HepG2 (cell line): ENCODE data around the gene CYP4F12. TPM values are rescaled to one million over a fixed set of nuclear protein-coding genes. Genes with fewer than 3 reads are reported as not detected.

Source experiments
- BRD4 ChIP-seq: sonication (generic); formaldehyde crosslinking; IDR thresholded peaks from 2 replicates; pipeline ENCODE4 v1.4.0; 2020; ENCODE audit warnings: missing genetic modification reagents
- CHD2 ChIP-seq: IDR thresholded peaks from 2 replicates; pipeline ENCODE4 v1.6.1; 2011; ENCODE audit warnings: low read depth, low read length, improper control_type of control experiment
- HNRNPUL1 ChIP-seq: fragments of 200-400 bp; formaldehyde crosslinking; IDR thresholded peaks from 2 replicates; pipeline ENCODE4 v1.6.1; 2017; ENCODE audit warnings: low read depth, mild to moderate bottlenecking, low read length, moderate library complexity
- KDM4B ChIP-seq: sonication (generic); formaldehyde crosslinking; IDR thresholded peaks from 2 replicates; pipeline ENCODE4 v1.4.0; 2020; ENCODE audit warnings: missing genetic modification reagents
- KLF15 ChIP-seq: sonication (generic); formaldehyde crosslinking; IDR thresholded peaks from 2 replicates; pipeline ENCODE4 v1.8.1; 2023; ENCODE audit warnings: borderline replicate concordance, mild to moderate bottlenecking, inconsistent platforms, missing genetic modification reagents, mixed read lengths
- PRPF4 ChIP-seq: fragments of 200-400 bp; formaldehyde crosslinking; IDR thresholded peaks from 2 replicates; pipeline ENCODE4 v1.6.1; 2016; ENCODE audit warnings: low read length, low read depth; ENCODE audit not compliant: poor library complexity, severe bottlenecking
- SP4 ChIP-seq: sonication (generic); formaldehyde crosslinking; IDR thresholded peaks from 2 replicates; pipeline ENCODE4 v1.8.1; 2023; ENCODE audit warnings: mild to moderate bottlenecking, missing genetic modification reagents
- SRSF9 ChIP-seq: fragments of 200-400 bp; formaldehyde crosslinking; IDR thresholded peaks from 2 replicates; pipeline ENCODE4 v1.6.1; 2018; ENCODE audit warnings: borderline replicate concordance, mild to moderate bottlenecking, low read depth, low read length; ENCODE audit not compliant: insufficient read depth, poor library complexity, severe bottlenecking
- SYNCRIP ChIP-seq: fragments of 200-400 bp; formaldehyde crosslinking; IDR thresholded peaks from 2 replicates; pipeline ENCODE4 v1.6.1; 2018; ENCODE audit warnings: mild to moderate bottlenecking, low read depth, low read length; ENCODE audit not compliant: insufficient read depth
- TRIM24 ChIP-seq: sonication (generic); formaldehyde crosslinking; IDR thresholded peaks from 2 replicates; pipeline ENCODE4 v1.8.0; 2022; ENCODE audit warnings: mild to moderate bottlenecking, missing genetic modification reagents
- ZNF12 ChIP-seq: sonication (generic); formaldehyde crosslinking; IDR thresholded peaks from 2 replicates; pipeline ENCODE4 v1.5.0; 2020; ENCODE audit warnings: missing genetic modification reagents
- ZNF124 ChIP-seq: sonication (generic); formaldehyde crosslinking; IDR thresholded peaks from 2 replicates; pipeline ENCODE4 v1.4.0; 2020; ENCODE audit warnings: missing genetic modification reagents
- ZNF232 ChIP-seq: sonication (generic); formaldehyde crosslinking; IDR thresholded peaks from 2 replicates; pipeline ENCODE4 v1.4.0; 2020; ENCODE audit warnings: missing genetic modification reagents, borderline replicate concordance
- ZNF550 ChIP-seq: sonication (generic); formaldehyde crosslinking; IDR thresholded peaks from 2 replicates; pipeline ENCODE4 v1.4.0; 2020; ENCODE audit warnings: mild to moderate bottlenecking, missing genetic modification reagents, borderline replicate concordance
- ZNF577 ChIP-seq: sonication (generic); formaldehyde crosslinking; IDR thresholded peaks from 2 replicates; pipeline ENCODE4 v1.4.0; 2020; ENCODE audit warnings: mild to moderate bottlenecking, low read depth, missing genetic modification reagents, borderline replicate concordance
- ZNF720 ChIP-seq: sonication (generic); formaldehyde crosslinking; IDR thresholded peaks from 2 replicates; pipeline ENCODE4 v1.4.0; 2020; ENCODE audit warnings: missing genetic modification reagents
- ZNF768 ChIP-seq: sonication (generic); formaldehyde crosslinking; IDR thresholded peaks from 2 replicates; pipeline ENCODE4 v1.4.0; 2020; ENCODE audit warnings: missing genetic modification reagents
- ZNF772 ChIP-seq: sonication (generic); formaldehyde crosslinking; IDR thresholded peaks from 2 replicates; pipeline ENCODE4 v1.5.0; 2020; ENCODE audit warnings: mild to moderate bottlenecking, missing genetic modification reagents
- ZNF850 ChIP-seq: sonication (generic); formaldehyde crosslinking; conservative IDR thresholded peaks from 2 replicates; pipeline ENCODE4 v1.9.0; 2021; ENCODE audit warnings: mild to moderate bottlenecking, missing genetic modification reagents
- polyA plus RNA-seq, 8 experiments: library from polyadenylated mRNA; depleted of rRNA in 3 of 8; stranded (reverse) in 7 of 8; unstranded in 1 of 8; fragments of >200 nt; fragmentation: Illumina TruSeq in 4 of 8; extraction: Trizol in 4 of 8; gene quantifications; 2 replicates each; pipeline versions ENCODE4 v1.2.1 to v1.2.3, GENCODE V29; 2011 to 2016; ENCODE audit warnings: low read depth in 4 of 8, missing spikeins in 1 of 8, mixed read lengths in 1 of 8; ENCODE audit not compliant: insufficient read depth in 1 of 8
- total RNA-seq, 5 experiments: library from RNA; depleted of rRNA; stranded (reverse); fragments of >200 nt; fragmentation: Illumina TruSeq; extraction: Trizol; gene quantifications; 2 replicates each; pipeline ENCODE4 v1.2.3, GENCODE V29; 2016; ENCODE audit warnings: low read depth in 1 of 5
- TF ChIP-seq, protein P1 (sequence below): sonication (generic); formaldehyde crosslinking; IDR thresholded peaks from 2 replicates; pipeline ENCODE4 v1.5.1; 2020; ENCODE audit warnings: mild to moderate bottlenecking, moderate library complexity, missing genetic modification reagents
- TF ChIP-seq, protein P2 (sequence below): sonication (generic); formaldehyde crosslinking; IDR thresholded peaks from 2 replicates; pipeline ENCODE4 v1.4.0; 2020; ENCODE audit warnings: mild to moderate bottlenecking, missing genetic modification reagents

Gene CYP4F12
- total and polyA plus RNA-seq, 2 of the 13 experiments (the other 11 are each of a cell fraction or from before 2014, with no cell fraction given) = 29.9 to 30.8 TPM

- TF ChIP-seq SRSF9 (no peak), ZNF124 (0 out of 2 replicates have a peak, but pooled peaks have one; percentile 7), KDM4B (CRISPR knock-in tag) (0 out of 2 replicates have a peak, but pooled peaks have one; percentile 7), ZNF550 (no peak), HNRNPUL1 (no peak), TRIM24 (CRISPR knock-in tag) (no peak), ZNF772 (CRISPR knock-in tag) (0 out of 2 replicates have a peak, but pooled peaks have one; percentile 40), ZNF232 (CRISPR knock-in tag) (peak; percentile 13; the same call in 1 of the 2 replicates), ZNF768 (peak; percentile 48; the same call in 1 of the 2 replicates), ZNF577 (CRISPR knock-in tag) (no peak), KLF15 (CRISPR knock-in tag) (no peak), SYNCRIP (no peak), ZNF720 (CRISPR knock-in tag) (no peak), BRD4 (CRISPR knock-in tag) (no peak), CHD2 (no peak), PRPF4 (no peak), ZNF12 (CRISPR knock-in tag) (no peak), SP4 (CRISPR knock-in tag) (peak; percentile 63; the same call in 1 of the 2 replicates), ZNF850 (CRISPR knock-in tag) (no peak)
- TF ChIP-seq, protein P1, sequence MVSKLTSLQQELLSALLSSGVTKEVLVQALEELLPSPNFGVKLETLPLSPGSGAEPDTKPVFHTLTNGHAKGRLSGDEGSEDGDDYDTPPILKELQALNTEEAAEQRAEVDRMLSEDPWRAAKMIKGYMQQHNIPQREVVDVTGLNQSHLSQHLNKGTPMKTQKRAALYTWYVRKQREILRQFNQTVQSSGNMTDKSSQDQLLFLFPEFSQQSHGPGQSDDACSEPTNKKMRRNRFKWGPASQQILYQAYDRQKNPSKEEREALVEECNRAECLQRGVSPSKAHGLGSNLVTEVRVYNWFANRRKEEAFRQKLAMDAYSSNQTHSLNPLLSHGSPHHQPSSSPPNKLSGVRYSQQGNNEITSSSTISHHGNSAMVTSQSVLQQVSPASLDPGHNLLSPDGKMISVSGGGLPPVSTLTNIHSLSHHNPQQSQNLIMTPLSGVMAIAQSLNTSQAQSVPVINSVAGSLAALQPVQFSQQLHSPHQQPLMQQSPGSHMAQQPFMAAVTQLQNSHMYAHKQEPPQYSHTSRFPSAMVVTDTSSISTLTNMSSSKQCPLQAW (CRISPR knock-in tag) = no peak
- TF ChIP-seq, protein P2, sequence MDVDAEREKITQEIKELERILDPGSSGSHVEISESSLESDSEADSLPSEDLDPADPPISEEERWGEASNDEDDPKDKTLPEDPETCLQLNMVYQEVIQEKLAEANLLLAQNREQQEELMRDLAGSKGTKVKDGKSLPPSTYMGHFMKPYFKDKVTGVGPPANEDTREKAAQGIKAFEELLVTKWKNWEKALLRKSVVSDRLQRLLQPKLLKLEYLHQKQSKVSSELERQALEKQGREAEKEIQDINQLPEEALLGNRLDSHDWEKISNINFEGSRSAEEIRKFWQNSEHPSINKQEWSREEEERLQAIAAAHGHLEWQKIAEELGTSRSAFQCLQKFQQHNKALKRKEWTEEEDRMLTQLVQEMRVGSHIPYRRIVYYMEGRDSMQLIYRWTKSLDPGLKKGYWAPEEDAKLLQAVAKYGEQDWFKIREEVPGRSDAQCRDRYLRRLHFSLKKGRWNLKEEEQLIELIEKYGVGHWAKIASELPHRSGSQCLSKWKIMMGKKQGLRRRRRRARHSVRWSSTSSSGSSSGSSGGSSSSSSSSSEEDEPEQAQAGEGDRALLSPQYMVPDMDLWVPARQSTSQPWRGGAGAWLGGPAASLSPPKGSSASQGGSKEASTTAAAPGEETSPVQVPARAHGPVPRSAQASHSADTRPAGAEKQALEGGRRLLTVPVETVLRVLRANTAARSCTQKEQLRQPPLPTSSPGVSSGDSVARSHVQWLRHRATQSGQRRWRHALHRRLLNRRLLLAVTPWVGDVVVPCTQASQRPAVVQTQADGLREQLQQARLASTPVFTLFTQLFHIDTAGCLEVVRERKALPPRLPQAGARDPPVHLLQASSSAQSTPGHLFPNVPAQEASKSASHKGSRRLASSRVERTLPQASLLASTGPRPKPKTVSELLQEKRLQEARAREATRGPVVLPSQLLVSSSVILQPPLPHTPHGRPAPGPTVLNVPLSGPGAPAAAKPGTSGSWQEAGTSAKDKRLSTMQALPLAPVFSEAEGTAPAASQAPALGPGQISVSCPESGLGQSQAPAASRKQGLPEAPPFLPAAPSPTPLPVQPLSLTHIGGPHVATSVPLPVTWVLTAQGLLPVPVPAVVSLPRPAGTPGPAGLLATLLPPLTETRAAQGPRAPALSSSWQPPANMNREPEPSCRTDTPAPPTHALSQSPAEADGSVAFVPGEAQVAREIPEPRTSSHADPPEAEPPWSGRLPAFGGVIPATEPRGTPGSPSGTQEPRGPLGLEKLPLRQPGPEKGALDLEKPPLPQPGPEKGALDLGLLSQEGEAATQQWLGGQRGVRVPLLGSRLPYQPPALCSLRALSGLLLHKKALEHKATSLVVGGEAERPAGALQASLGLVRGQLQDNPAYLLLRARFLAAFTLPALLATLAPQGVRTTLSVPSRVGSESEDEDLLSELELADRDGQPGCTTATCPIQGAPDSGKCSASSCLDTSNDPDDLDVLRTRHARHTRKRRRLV = 0 out of 2 replicates have a peak, but pooled peaks have one; percentile 23
These were observed 32.5 kb upstream of the CYP4F12 start, which contains the start of gene CYP4F3 (continued) for GRCh38 chr19:15640294-15640903.
